Gastrocnemius medialis (tissue), 4 donors: ENCODE data around the gene ZFP36L2. TPM values are rescaled to one million over a fixed set of nuclear protein-coding genes. Genes with fewer than 3 reads are reported as not detected.

Source experiments
- ATAC-seq, 2 donors: fragments of 150-250 bp; one replicate each; pipeline ENCODE4 v1.9.1; 2016
- DNase-seq, 2 donors: peaks; one replicate each; pipeline ENCODE4 v3.0.0-alpha.2; 2019
- H3K27ac ChIP-seq, 4 donors: fragments of 200-600 bp; sonication (generic); 1 replicate in 1 of 4; 2 replicates in 3 of 4; pipeline ENCODE4 v1.5.1; 2016 to 2018; ENCODE audit warnings: mild to moderate bottlenecking in 2 of 4, moderate library complexity in 1 of 4
- H3K27me3 ChIP-seq, 3 donors: fragments of 200-600 bp; sonication (generic) in 2 of 3; 1 replicate in 1 of 3; 2 replicates in 2 of 3; pipeline versions ENCODE4 v1.5.1 to v1.6.0; 2016 to 2019; ENCODE audit warnings: mild to moderate bottlenecking in 1 of 3, moderate library complexity in 1 of 3
- H3K36me3 ChIP-seq, 2 donors: fragments of 200-600 bp; sonication (generic) in 1 of 2; one replicate each; pipeline ENCODE4 v1.5.1; 2017 to 2018
- H3K4me1 ChIP-seq, 2 donors: fragments of 200-600 bp; sonication (generic) in 1 of 2; one replicate each; pipeline ENCODE4 v1.5.1; 2016 to 2017; ENCODE audit warnings: mild to moderate bottlenecking in 2 of 2
- H3K4me3 ChIP-seq, 4 donors: fragments of 200-600 bp; sonication (generic) in 3 of 4; 1 replicate in 1 of 4; 2 replicates in 3 of 4; pipeline ENCODE4 v1.5.1; 2016 to 2019; ENCODE audit warnings: mild to moderate bottlenecking in 2 of 4
- H3K9me3 ChIP-seq, 3 donors: fragments of 200-600 bp; sonication (generic) in 2 of 3; 1 replicate in 1 of 3; 2 replicates in 2 of 3; pipeline ENCODE4 v1.5.1; 2016 to 2019
- CTCF ChIP-seq, 5 experiments: fragments of 450-650 bp in 3 of 5; fragments of 200-600 bp in 2 of 5; sonication (generic) in 2 of 5; IDR thresholded peaks in 4 of 5; conservative IDR thresholded peaks in 1 of 5; 1 replicate in 4 of 5; 2 replicates in 1 of 5; pipeline ENCODE4 v1.5.1; 2016 to 2019; ENCODE audit warnings: antibody characterized with exemption in 5 of 5, mild to moderate bottlenecking in 3 of 5, moderate library complexity in 3 of 5
- POLR2A ChIP-seq, 2 donors: fragments of 450-650 bp; IDR thresholded peaks; one replicate each; pipeline ENCODE4 v1.6.1; 2017; ENCODE audit warnings: antibody characterized with exemption in 2 of 2, mild to moderate bottlenecking in 2 of 2, moderate library complexity in 2 of 2
- in situ Hi-C, 4 donors: fragments of 200-750 bp; cut with MboI; loops; one replicate each; pipeline versions ENCODE4 v1.15.0 to v1.8.0; 2017; ENCODE audit warnings: low sequenced_read_pairs in 4 of 4
- intact Hi-C: fragments of 100-400 bp; cut with DNase I; formaldehyde crosslinking; loops from one replicate; pipeline ENCODE4 v1.15.1; 2023; ENCODE audit warnings: low total_unique reads
- total RNA-seq, 4 donors: library from RNA; depleted of rRNA; stranded (reverse); fragments of >200 nt; gene quantifications; one replicate each; pipeline versions ENCODE4 v1.1.0 to v1.2.3, GENCODE V29; 2016

Gene ZFP36L2
- 10 to 100 TPM; 15.5 to 58.6 (median 44.8) TPM for total RNA-seq

- ATAC-seq (peak; percentile 59 to 61), DNase-seq (peak; percentile 94 to 95)
- peak within 1 kb of the TSS; percentile 99 to 100 (median 100) for H3K27ac ChIP-seq
- peak within 1 kb of the TSS; percentile 76 to 99 (median 96) for H3K4me3 ChIP-seq
- intact Hi-C loops = loop anchor here (2.0 to 5.0 kb wide), 5 partner anchors 48 to 399 kb away; no protein-coding TSS in a partner anchor
- H3K9me3 ChIP-seq = no peaks in the 10 kb centered on the region
- in situ Hi-C loops = loop anchor here (5.0 to 25.0 kb wide), 6 partner anchors 52 to 389 kb away; no protein-coding TSS in a partner anchor
- TF ChIP-seq POLR2A (IDR thresholded peaks at IDR 0.05) (peak; percentile 97 to 100), CTCF (IDR thresholded peaks at IDR 0.05 in 4 of 5, conservative IDR thresholded peaks at IDR 0.05 in 1 of 5) (no peak)
- no peaks in the 10 kb centered on the region for H3K27me3 ChIP-seq
- peaks cover 0 to 22% of the 10 kb centered on the region in 2 donors for H3K36me3 ChIP-seq
- peaks cover 34 to 41% of the 10 kb centered on the region in 2 donors for H3K4me1 ChIP-seq
These were observed at the start of gene ZFP36L2 for GRCh38 chr2:43226558-43226954. Gene ZFP36L2, minus strand, starts transcription at chr2:43226606. Its CDS starts 291 bp downstream, at chr2:43226315.

GRCh38 chr2:43274721-43275120 is 48.3 kb upstream of the ZFP36L2 start:
- in situ Hi-C loops = no loop called here
- TF ChIP-seq POLR2A (IDR thresholded peaks at IDR 0.05) (no peak), CTCF (IDR thresholded peaks at IDR 0.05 in 4 of 5, conservative IDR thresholded peaks at IDR 0.05 in 1 of 5) (no peak)
- H3K4me3 ChIP-seq = no peak overlapping the region
- no peaks in the 10 kb centered on the region for H3K36me3 ChIP-seq
- no peaks in the 10 kb centered on the region for H3K27me3 ChIP-seq
- H3K27ac ChIP-seq = no peak overlapping the region
- no peaks in the 10 kb centered on the region for H3K9me3 ChIP-seq
- ATAC-seq (no peak), DNase-seq (no peak)
- peaks cover 15 to 26% of the 10 kb centered on the region in 2 donors for H3K4me1 ChIP-seq
- intact Hi-C loops = no loop called here

GRCh38 chr2:43274055-43274454 is 47.6 kb upstream of the ZFP36L2 start:
- peaks cover 20 to 31% of the 10 kb centered on the region in 2 donors for H3K4me1 ChIP-seq
- H3K4me3 ChIP-seq = no peak overlapping the region
- in situ Hi-C loops (no loop called here), intact Hi-C loops (no loop called here)
- no peaks in the 10 kb centered on the region for H3K9me3 ChIP-seq
- ATAC-seq = no peak
- H3K36me3 ChIP-seq = no peaks in the 10 kb centered on the region
- no peak for DNase-seq
- H3K27ac ChIP-seq = no peak overlapping the region
- TF ChIP-seq CTCF (IDR thresholded peaks at IDR 0.05 in 4 of 5, conservative IDR thresholded peaks at IDR 0.05 in 1 of 5) (no peak), POLR2A (IDR thresholded peaks at IDR 0.05) (no peak)
- no peaks in the 10 kb centered on the region for H3K27me3 ChIP-seq

- Histone ChIP-seq H3K36me3 (no peaks in the 10 kb centered on the region), H3K27me3 (no peaks in the 10 kb centered on the region), H3K9me3 (no peaks in the 10 kb centered on the region), H3K4me3 (no peak overlapping the region), H3K27ac (no peak overlapping the region), H3K4me1 (peaks cover 15 to 31% of the 10 kb centered on the region in 2 donors)
- ATAC-seq = no peak
- intact Hi-C loops = no loop called here
- DNase-seq = no peak
- TF ChIP-seq POLR2A (IDR thresholded peaks at IDR 0.05) (no peak), CTCF (IDR thresholded peaks at IDR 0.05 in 4 of 5, conservative IDR thresholded peaks at IDR 0.05 in 1 of 5) (no peak)
- in situ Hi-C loops = no loop called here
These were observed 47.1 kb upstream of the ZFP36L2 start for GRCh38 chr2:43273529-43273928.
